Fibroblast of pulmonary artery (primary cell): Measurements from ENCODE around the gene YIF1A.

Source experiments
- DNase-seq: peaks from one replicate; pipeline ENCODE4 v3.0.0-alpha.2; 2010; ENCODE audit warnings: low read depth
- H3K4me3 ChIP-seq: replicated peaks from 2 replicates; pipeline ENCODE4 v1.5.1; 2011; ENCODE audit warnings: low read depth, mild to moderate bottlenecking, control low read depth, low read length, moderate library complexity
- TF ChIP-seq, protein P1 (sequence below): IDR thresholded peaks from 2 replicates; pipeline ENCODE4 v1.5.1; 2011; ENCODE audit warnings: mild to moderate bottlenecking, control low read depth, low read length, inconsistent platforms; ENCODE audit errors: missing control alignments

The YIF1A gene, protein sequence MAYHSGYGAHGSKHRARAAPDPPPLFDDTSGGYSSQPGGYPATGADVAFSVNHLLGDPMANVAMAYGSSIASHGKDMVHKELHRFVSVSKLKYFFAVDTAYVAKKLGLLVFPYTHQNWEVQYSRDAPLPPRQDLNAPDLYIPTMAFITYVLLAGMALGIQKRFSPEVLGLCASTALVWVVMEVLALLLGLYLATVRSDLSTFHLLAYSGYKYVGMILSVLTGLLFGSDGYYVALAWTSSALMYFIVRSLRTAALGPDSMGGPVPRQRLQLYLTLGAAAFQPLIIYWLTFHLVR

DNA sequence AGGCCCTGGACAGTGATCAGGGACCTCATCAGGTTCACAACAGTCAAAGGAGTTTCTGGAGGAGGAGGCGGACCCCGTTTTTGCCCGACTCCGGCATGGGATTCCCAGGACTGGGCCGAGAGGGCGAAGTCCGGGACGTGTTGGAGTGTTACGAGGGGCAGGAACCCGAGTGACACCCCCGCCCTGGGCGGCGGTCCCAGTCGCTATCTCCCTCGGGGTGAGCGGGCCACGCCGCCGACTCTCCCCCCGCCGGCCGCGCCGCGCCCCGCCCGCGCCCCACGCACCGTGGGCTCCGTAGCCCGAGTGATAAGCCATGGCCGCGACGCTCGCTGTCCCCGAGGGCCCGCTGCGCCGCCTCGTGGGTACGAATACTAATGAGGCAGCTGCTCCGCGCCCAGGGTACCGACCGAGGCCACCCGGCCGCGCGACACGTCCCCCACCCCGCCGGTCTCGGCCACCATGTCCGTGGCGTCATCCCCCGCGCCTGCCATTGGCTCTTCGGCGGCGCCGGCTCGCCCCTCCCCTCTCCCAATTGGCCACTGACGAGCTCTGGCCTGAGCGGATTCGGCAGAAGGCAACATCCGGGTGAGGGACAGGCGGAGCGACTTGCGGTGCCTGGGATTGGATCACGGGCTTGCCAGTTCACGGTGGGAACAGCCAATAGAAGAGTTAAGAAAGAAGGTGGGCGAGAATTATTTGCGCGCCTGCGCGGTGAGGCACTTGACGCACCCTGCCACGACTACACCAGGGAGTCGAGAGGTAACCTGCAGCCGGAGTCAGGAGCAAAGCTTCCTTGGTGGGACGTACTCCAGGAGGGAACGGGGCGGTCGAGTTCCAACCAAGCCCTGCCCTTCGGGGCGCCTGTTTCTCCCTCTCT, at the start of gene YIF1A:
TSS of gene YIF1A (minus strand) at position 473 of the 877 bp plus-strand sequence. CDS start at position 315, 158 bp downstream.
- H3K4me3 ChIP-seq = peak within 1 kb of the TSS; percentile 91
- TF ChIP-seq, protein P1, sequence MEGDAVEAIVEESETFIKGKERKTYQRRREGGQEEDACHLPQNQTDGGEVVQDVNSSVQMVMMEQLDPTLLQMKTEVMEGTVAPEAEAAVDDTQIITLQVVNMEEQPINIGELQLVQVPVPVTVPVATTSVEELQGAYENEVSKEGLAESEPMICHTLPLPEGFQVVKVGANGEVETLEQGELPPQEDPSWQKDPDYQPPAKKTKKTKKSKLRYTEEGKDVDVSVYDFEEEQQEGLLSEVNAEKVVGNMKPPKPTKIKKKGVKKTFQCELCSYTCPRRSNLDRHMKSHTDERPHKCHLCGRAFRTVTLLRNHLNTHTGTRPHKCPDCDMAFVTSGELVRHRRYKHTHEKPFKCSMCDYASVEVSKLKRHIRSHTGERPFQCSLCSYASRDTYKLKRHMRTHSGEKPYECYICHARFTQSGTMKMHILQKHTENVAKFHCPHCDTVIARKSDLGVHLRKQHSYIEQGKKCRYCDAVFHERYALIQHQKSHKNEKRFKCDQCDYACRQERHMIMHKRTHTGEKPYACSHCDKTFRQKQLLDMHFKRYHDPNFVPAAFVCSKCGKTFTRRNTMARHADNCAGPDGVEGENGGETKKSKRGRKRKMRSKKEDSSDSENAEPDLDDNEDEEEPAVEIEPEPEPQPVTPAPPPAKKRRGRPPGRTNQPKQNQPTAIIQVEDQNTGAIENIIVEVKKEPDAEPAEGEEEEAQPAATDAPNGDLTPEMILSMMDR = no peak
- peak; percentile 100 for DNase-seq

DNA sequence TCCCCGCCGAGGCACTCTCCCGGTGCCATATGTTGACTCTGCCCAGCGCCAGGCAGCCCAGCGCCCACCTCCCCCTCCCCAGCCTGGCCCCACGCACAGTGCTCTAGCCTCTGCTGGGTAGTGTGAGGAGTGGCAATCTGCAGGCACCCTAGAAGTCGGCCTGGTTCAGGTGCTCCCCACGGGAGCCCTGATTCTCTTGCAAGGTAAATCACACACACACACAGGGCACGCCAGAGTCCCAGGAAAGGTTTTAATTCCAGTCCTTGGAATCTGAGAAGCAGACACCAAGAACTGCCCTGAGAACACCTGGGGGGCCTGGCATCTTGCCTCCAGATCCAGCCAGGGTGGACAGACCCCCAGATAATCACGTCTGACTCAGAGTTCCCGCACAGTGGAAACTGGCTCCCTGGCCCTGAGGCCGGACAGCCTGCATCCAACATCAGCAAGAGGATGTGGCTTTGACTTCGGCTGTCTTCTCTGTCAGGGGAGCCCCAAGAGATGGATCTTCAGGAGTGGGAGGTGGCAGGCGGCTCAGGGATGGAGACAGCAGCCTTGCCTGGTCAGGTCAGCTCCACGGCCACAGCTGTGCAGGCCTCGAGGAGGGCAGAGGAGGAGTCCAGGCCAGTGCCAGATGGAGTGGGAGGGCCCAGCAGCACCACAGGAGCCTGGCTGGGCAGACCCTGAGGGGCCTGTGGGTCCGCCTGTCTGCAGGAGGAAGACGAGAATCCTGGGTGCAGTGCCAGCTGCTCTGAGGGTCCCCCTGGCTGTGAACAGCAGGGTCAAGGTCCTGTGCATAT, 48.4 kb upstream of the YIF1A start:
- H3K4me3 ChIP-seq = no peak overlapping the region

GRCh38 chr11:66336234-66337102, 47.5 kb upstream of the YIF1A start, which contains the start of gene RIN1:
TSS of gene RIN1 (minus strand) at chr11:66336434. CDS start at chr11:66336402, 32 bp downstream.
- DNase-seq = peak; percentile 96
- TF ChIP-seq, protein P1 = peak; percentile 38
- H3K4me3 ChIP-seq = peak within 1 kb of the TSS; percentile 79

More for the DNA sequence above, 48.4 kb upstream of the YIF1A start:
- DNase-seq = no peak
- TF ChIP-seq, protein P1 = no peak

- TF ChIP-seq, protein P1 = no peak
- peak; percentile 64 for DNase-seq
- peak overlapping the region; percentile 79 for H3K4me3 ChIP-seq
Measured at GRCh38 chr11:66335531-66336233, 46.7 kb upstream of the YIF1A start.

- peak overlapping the region; percentile 79 for H3K4me3 ChIP-seq
- no peak for DNase-seq
- TF ChIP-seq, protein P1 = no peak
Measured at GRCh38 chr11:66334605-66335442, 45.9 kb upstream of the YIF1A start.
